Activated CD8-positive, alpha-beta memory T cell treated with anti-CD3 and anti-CD28 coated beads, Interleukin-2, amount 50 U/mL, for 24 hours (primary cell): ENCODE results near the gene TMEM255B.
"Not testable (repeated sequence)": the region's sequence is repeated elsewhere in the genome, so short reads cannot be mapped to it uniquely, and the experiment has no call there.

ENCODE experiments used
- DNase-seq: peaks from one replicate; pipeline ENCODE4 v3.0.0-alpha.2; 2020; ENCODE audit errors: extremely low read depth

TMEM255B gene

DNA sequence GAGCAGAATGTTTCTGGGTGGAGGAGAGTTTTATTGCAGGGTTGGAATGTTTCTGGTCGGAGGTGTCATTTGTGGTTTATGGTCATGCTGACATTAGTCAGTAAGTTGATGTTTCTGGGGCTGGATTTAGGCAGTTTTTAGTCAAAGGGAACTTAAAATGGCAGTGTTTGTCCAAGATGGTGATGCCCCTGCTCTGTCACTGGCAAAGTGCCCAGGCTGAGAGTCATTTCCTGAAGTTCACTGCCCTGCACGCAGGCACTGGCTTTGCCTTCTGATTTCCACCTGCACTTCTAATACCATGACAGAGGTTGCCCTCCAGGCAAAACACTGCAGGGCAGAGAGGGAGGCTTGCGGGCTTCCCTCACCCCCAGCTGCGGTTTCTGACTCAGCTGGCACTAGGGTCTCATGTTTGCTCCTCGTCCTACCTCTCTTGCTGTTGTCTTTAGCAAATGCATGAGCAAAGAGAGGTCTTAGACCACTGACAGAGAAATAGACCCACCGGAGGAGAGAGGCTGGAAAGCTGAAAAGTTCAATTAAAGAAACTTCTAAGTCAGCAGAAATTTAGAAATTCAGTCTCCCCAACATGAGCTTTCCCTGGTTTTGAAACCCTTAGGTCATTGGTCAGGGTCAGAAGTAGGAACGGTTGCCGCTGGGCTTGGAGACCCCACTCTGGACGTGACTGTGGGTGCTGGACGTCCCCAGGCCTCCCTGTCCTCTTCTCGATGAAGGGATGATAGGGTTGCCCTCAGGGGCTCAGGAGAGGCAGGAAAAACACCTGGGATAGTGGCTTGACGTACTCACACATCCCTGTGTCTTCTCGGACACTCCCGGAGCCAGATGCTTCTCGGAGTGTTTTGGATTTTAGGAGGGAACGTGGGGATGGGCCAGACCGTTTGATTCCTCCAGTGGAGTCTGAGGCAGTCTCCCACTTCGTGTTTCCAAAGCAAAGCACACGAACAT is 26.3 kb downstream of the TMEM255B start:
- DNase-seq, result no peak

DNA sequence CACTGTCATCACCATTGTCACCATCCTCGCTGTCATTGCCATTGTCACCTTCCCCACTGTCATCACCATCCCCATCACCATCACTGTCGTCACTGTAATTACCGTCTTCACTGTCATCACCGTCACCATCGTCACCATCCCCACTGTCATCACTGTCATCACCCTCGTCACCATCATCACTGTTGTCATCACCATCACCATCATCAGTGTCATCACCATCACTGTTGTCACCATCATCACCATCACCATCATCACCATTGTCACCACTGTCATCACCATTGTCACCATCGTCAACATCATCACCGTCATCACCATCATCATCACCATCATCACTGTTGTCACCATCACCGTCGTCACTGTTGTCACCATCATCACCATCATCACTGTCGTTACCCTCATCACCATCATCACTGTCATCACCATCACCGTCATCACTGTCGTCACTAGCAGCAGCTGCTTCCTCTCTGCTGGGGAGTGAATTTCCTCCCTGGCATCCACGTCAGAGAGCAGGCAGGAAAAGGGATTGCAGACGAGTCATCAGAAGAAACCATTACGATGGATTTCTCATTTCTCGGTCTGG is 27.3 kb downstream of the TMEM255B start:
- DNase-seq, result no peak

DNA sequence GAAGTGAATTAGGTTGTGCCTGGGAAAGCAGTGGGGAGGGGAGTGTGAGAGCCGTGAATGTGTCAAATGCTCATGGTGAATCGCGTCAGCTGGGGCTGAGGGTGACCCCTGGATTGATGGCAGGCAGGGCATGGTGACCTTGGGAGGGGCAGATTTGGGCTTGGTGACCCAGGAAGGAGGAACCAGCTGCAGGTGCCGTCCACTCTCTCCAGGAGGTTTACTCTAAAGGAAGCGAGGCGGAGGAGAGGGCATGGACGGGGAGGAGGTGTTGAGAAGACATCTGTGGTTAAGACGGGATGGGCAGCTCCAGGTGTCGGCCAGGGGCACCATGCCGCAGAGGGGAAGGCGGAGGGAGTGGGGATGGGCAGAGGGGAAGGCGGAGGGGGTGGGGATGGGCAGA is 28.7 kb downstream of the TMEM255B start:
- no peak for DNase-seq

DNA sequence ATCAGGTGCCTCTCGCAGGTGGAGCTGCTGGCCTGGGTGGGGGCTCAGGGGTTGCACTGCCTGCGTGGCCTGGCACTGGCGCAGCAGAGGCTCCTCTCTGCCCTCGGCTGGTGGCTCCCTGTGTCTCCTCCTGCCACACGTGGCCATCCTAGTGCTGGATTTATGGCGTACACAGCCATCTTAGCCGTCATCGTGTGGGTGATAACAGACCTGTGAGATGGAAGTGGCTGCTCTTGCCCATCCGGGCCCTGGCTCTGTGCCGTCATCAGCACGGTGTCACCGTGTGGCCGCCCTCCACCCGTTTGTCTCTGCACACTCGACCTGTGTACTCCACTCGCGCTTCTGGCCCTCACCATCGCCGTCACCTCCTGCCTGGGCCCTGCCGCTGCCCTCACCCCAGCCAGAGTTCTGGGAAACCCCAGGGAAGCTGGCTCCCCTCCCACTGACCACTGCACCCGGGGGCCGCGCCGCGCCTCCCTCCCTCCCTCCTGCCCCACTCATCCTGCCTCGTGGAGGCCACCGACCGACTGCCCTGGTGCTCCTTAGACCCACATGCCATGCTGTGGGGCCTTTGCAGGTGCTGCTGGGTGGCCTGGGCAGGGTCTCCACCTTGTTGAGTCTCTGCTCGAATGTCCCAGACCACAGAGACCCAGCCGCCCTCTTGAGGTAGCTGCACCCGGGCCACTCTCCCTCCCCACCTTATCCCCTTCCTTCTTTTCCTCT is 29.5 kb downstream of the TMEM255B start:
- no peak for DNase-seq

DNA sequence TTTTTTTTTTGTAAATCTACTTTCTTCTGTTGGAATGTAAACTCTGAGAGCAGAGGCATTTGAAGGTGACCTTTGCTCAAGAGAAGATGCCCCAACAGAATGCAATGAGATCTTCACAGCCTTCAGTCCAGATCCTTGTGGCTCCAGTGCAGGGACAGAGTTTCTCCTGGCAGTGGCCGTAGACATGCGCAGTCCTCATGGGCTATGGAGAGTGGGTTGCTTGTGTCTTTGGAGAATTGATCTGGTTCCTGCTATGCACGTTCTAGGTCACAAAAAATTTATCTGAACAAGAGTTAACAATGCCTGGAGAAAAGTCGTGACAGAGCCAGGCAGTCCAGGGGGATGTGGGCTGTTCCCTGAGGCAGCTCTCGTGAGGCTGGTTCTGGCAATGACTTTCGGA is 30.1 kb downstream of the TMEM255B start:
- DNase-seq, result no peak

DNA sequence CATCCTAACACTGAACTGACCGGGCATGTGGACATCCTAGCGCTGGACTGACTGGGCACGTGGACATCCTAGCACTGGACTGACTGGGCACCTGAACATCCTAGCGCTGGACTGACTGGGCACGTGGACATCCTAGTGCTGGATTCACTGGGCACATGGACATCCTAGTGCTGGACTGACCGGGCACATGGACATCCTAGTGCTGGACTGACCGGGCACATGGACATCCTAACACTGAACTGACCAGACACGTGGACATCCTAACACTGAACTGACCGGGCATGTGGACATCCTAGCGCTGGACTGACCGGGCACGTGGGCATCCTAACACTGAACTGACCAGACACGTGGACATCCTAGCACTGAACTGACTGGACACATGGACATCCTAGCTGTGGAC is 30.9 kb downstream of the TMEM255B start:
- DNase-seq, result not testable (repeated sequence)

DNA sequence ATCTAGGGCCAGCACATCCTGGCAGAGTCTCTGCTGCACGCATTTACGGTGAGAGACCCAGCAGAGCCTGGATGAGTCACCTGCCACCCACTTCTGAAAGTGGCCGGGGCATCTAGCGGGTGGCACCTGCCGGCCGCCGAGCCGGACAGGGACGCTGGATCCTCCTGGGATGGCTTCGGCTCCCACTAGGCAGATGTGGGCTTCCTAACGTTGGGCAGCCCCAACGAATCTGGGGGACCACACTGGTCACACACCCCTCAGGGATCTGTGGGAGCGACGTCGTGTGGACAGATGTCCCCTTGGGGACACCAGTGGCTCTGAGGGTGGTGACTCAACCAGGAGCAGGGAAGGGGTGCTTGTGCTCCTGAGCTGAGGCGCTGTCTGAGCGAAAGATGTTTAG is 32.2 kb downstream of the TMEM255B start:
- DNase-seq, result no peak

DNA sequence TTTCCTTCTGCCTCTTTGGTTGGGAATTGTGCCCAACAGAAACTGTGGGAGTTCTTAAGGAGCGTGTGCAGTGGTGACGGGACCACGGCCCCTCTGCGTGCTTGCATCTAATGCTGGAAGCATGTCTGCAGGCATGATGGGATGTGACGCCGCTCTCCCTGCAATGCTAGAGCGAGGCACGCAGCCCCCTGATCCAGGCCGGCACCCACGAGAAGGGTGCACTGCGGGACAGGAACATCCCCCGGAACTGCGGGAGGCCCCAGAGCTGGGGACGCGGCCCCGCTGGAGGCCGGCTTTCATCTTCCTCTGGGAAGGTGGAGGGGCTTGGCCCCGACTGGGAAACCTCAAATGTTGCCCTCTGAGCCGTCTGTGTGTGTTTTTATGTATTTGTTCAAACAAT is 32.7 kb downstream of the TMEM255B start:
- DNase-seq, result no peak

DNA sequence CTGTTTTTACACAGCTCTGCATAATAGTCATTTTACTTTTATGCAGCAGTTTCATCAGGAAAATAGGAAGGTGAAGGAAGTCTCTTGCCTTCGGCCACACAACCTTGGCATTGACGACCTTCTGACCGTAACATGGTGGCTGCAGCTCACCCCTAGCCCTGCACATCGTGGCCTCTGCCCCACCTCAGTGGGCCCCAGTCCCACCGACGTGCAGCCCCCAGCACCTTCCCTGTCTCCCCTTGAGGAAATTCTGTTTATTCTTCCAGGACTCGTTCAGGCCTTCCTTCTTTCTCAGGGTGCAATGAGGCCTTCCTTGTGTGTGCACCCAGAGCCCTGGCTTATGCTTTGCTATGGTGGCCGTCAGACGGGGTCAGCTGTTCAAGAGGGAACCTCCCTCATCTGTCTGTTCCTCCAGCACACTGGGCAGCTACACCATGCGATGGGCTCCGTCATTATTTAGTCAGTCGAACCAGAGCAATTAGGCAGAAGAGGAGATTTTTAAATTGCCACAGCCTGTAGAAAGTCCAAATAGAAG is 33.3 kb downstream of the TMEM255B start:
- DNase-seq, result no peak

DNA sequence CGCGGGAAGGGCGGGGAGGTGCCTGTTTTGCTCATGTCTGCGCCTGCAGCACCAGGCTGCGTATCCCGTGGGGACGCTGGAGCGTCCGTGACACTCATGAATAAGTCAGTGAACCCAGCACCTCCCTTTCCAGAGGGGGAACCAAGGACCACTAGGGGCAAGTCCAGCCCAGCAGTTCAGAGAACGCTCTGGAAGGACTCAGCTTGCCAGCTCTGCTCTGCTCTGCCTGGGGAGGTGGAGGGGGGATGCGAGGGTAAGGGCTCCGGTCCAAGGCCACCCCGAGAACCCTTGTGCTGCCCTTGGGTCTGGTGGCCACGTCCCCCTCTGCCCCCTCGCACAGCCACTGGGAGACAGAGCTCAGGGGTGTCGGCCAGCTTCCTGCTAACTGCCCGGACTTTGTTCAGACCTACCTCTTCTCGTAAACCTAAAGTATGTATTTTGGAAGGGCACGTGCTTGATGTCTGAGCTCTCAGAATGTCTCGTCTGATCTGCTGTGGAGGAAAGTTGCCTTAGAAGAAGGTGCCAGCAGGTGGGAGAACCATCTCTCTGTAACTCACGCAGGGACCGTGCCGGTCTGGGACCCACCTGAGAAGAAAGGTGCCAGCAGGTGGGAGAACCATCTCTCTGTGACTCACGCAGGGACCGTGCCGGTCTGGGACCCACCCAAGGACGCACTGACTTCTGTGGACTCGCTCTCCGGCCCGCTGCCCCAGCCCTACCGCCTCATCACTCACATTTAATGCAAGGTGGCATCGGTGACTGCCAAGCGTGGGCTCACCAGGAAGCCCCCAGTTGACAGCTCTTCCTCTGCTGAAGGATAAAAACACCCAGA is 34.1 kb downstream of the TMEM255B start:
- DNase-seq, result no peak

DNA sequence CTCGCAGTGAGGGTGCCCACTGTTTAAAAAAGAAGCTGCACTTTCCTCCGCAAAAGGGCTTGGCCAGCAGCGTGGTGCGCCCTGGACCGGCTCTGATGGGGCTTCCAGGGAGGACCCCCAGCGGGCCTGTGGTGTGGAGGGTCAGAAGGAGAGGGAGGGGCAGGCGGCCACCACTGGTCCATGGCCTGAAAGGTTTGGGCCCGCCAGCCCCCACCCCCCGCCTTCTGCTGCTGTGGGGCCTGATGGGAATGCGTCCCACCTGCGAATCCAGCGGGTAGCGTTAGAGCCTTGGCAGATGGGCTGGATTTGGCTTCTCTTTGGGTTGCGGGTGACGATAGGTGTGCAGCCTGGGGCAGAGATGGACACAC is 34.7 kb downstream of the TMEM255B start:
- DNase-seq, result no peak

DNA sequence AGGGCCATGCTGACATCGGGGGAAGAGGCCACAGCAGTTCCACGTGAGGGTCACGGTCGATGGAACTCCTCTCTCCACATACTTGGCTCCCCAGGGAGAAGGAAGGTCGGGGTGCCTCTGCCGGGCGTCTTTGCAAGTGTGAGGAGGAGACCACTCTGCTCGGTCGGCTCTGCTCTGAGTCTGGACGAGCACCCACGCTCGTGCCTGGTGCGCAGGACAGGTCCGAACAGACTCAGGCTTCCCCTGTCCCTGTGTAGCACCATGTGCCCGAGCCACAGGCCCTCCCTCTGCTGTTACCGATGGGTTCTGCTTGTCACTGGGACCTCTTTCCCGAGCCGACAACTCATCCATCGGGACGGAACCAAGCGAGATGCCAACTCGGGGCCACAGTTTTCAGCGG is 35.1 kb downstream of the TMEM255B start:
- no peak for DNase-seq

DNA sequence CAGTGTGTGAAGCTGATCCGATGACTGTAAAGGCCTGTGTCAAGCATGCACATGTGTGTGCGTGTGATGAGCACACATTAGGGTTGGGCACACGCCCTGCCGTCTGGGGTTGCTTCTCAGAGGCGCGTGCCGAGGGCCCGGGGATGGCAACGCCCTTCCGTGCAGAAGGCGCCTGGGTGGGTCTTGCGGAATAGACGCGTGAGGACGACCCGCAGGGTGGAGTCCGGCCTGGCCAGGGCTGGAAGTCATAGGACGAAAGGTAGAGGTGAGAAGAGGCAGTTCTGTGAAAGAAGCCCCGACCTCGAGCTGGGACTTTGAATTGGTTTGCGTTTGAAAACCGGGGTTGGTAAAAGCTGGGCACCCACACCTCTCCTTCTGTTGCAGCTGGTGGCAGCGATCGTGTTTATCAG is 35.7 kb downstream of the TMEM255B start:
- DNase-seq, result no peak

DNA sequence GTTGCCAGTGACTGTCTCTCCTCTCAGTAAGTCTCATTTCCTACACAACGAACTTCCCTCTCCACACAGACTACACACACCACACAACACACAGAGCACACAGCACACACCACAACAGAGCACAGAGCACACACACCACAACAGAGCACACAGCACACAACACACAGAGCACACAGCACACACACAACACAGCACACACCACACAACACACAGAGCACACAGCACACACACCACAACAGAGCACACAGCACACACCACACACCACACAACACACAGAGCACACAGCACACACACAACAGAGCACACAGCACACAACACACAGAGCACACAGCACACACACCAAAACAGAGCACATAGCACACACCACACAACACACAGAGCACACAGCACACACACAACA is 36.3 kb downstream of the TMEM255B start:
- DNase-seq, result not testable (repeated sequence)

DNA sequence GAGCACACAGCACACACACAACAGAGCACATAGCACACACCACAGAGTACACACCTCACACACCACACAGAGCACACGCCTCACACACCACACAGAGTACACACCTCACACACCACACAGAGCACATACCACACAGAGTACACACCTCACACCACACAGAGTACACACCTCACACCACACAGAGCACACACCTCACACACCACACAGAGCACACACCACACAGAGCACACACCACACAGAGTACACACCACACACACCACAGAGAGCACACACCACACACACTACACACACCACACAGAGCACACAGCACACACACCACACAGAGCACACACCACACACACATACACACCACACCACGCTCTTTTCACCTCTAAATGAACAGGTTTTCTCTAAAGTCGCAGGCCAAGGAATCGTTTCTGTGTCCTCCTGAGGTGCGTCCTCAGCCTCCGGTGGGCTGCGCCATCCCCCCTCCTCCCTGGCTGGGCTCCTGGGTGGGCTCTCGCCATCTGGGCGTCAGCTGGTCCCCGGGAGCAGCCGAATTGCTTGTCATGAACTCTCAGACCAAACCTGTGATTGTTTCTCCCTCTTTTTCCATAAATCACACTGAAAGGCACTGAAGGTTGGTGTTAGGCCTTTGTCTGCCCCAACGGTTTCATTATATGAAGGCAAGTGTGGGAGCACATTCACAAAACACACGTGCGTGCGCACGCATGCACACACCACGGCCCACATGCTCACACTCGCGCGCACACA is 37.4 kb downstream of the TMEM255B start:
- DNase-seq, result no peak

DNA sequence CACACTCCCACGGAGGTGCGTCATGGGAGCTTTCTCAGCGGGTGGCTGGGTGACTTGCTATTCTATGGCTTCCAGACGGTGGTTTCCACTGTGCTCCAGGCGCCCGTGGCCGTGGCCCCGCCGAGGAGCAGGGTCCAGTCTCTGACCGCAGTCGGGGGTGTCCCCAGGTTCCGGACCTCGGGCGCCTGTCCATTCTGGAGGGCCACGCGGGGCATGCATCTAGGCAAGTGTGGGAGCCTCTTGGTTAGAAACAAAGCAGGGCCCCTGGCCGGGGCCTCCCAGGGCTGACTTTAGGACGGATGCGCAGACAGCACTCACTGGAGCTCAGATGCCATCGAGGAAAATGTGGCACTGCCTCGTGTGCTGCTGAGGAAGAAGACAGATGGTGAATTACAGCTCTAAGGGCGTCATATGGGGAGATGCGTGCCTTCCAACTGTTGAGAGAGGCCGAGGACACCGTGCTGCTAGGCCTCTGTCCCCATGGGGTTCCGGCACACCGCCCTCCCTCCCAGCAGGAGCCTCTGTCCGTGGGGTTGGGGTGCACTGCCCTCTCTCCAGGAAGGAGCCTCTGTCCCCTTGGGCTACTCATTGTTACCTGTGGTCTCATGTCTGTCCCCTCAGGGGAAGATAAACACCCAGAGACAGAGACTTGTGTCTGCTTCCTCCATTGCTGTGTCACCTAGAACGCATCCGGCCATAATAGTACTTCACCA is 38.1 kb downstream of the TMEM255B start:
- no peak for DNase-seq

DNA sequence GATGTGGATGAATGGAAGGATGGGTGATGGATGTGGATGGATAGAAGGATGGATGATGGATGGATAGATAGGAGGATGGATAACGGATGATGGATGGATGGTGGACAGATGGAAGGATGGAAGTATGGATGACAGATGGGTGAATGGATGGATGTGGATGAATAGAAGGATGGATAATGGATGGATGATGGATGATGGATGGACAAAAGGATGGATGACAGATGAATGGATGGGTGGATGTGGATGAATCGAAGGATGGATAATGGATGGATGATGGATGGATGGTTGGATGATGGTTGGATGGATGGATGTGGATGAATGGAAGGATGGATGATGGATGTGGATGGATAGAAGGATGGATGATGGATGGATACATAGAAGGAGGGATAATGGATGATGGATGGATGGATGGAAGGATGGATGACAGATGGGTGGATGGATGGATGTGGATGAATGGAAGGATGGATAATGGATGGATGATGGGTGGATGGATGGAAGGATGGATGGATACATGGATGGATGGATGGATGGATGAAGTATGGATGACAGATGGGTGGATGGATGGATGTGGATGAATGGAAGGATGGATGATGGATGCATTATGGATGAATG is 39.3 kb downstream of the TMEM255B start:
- no peak for DNase-seq

DNA sequence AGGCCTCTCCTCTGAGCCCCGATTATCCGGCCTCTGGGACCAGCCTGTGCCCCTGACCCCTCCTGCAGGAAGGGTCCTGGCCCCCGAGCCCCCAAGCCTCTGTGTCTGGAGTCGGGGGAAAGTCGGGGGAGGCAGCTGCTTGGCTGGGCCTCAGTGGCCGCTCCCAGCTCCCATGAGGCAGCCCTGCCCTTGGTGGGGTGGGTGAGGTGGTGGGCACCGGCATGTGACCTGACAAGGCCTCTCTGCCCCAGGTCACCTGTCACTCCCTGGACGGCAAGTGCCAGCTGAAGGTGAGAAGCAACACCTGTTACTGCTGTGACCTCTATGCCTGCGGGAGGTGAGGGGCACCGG is 41.5 kb downstream of the TMEM255B start:
- no peak for DNase-seq

DNA sequence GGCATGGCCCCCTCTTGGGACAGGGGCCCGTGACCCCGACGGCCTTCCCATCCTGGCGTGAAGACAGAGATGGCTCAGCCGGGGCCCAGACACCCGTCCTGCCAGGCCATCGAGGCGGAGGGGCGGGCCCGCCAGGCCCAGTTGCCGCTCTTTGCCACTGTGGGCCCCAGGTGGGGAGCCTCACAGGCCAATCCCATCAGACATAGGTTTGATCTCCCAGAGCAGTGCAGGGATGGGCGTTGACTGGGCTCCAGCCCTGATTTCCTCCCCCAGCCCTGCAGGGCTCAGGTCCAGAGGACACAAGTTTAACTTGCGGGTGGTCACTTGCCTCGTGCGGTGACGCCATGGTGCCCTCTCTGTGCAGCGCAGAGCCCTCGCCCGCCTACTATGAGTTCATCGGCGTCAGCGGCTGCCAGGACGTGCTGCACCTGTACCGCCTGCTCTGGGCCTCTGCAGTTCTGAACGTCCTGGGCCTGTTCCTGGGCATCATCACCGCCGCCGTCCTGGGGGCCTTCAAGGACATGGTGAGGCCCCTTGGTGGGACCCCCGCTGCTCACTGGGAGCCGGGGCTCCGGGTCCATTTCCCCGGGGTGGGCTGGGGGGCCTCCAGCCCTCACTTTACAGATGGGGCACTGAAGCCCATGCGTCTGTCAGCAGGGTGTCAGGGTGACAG is 42.4 kb downstream of the TMEM255B start:
- no peak for DNase-seq
